HG02981 (cell line): ENCODE results near the gene RAB20.

Experiments used
- ATAC-seq: cut with Tn5 transposase; IDR thresholded peaks from one replicate; pipeline ENCODE4 v1.9.1; 2021; ENCODE audit warnings: mild to moderate bottlenecking, moderate library complexity; ENCODE audit not compliant: unreplicated experiment

The RAB20 gene

GRCh38 chr13:110474713-110475112 is 86.8 kb downstream of the RAB20 start:
- ATAC-seq, result no peak
